Fibroblast of skin of left quadriceps (primary cell): ENCODE results near the gene PHLPP2.

Experiments used
- DNase-seq, 2 experiments: peaks; one replicate each; pipeline ENCODE4 v3.0.0-alpha.2; 2013; ENCODE audit warnings: low read depth in 2 of 2

Gene PHLPP2, protein sequence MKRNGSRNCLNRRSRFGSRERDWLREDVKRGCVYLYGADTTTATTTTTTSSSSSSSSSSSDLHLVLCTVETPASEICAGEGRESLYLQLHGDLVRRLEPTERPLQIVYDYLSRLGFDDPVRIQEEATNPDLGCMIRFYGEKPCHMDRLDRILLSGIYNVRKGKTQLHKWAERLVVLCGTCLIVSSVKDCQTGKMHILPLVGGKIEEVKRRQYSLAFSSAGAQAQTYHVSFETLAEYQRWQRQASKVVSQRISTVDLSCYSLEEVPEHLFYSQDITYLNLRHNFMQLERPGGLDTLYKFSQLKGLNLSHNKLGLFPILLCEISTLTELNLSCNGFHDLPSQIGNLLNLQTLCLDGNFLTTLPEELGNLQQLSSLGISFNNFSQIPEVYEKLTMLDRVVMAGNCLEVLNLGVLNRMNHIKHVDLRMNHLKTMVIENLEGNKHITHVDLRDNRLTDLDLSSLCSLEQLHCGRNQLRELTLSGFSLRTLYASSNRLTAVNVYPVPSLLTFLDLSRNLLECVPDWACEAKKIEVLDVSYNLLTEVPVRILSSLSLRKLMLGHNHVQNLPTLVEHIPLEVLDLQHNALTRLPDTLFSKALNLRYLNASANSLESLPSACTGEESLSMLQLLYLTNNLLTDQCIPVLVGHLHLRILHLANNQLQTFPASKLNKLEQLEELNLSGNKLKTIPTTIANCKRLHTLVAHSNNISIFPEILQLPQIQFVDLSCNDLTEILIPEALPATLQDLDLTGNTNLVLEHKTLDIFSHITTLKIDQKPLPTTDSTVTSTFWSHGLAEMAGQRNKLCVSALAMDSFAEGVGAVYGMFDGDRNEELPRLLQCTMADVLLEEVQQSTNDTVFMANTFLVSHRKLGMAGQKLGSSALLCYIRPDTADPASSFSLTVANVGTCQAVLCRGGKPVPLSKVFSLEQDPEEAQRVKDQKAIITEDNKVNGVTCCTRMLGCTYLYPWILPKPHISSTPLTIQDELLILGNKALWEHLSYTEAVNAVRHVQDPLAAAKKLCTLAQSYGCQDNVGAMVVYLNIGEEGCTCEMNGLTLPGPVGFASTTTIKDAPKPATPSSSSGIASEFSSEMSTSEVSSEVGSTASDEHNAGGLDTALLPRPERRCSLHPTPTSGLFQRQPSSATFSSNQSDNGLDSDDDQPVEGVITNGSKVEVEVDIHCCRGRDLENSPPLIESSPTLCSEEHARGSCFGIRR (N-terminal part only)

DNA sequence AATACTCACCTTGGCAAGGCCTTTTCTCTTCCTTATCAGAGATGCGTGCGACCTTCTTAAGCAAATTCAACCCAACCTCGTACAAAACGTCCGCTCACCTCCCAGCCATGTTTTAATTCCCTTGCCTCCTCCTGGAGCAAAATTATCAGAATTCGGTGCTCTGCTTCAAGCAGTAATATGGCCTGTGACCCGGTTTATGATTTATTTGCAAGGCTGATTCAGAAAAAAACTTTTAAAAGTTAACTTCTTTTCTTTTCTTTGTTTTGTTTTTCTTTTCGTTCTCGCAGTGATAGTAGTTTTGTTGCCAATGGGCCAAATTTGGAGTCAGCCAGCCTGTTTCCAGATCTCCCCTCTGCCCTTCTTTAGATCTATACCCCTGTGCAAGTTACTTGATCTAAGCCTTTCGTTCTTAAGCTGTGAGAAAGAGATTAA lies at the start of gene PHLPP2:
TSS of gene PHLPP2 (minus strand) at position 382 of the 432 bp plus-strand sequence. CDS start 9,906 bp downstream, outside the sequence.
- no peak for DNase-seq

DNA sequence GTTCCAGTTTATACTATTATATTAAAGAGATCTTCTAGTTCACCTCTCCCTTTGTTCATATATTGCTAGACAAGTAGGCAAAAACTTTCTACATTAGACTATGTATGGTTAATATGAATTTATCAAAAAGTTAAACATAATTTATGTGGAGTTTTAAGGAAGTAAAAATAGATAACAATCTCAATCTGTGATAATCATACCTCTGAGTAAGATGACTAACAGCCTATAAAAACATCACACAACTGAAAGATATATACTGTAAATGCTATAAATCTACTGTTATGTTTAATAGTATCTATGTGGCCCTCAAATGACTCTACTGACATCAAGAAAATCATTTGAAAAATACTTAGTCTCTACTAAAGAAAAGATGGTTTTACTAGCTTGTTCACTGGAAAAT lies 47.1 kb upstream of the PHLPP2 start:
- DNase-seq: no peak

DNA sequence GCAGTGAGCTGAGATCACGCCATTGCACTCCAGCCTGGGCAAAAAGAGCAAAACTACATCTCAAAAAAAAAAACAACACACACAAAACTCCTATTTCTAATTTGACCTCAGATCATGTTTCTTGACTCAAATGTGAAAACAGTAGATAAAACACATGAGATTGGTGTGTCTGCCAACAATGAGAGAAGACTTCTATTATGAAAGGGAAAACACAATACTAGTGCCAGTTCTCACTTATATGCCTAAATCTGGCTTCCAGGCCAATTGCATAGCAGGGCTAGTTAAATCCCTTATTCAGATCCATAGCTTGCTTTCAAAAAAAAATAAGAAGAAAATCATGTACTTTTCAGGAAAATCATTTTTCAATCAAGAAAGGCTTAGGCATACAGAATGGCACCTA lies 44.7 kb upstream of the PHLPP2 start:
- no peak for DNase-seq

DNA sequence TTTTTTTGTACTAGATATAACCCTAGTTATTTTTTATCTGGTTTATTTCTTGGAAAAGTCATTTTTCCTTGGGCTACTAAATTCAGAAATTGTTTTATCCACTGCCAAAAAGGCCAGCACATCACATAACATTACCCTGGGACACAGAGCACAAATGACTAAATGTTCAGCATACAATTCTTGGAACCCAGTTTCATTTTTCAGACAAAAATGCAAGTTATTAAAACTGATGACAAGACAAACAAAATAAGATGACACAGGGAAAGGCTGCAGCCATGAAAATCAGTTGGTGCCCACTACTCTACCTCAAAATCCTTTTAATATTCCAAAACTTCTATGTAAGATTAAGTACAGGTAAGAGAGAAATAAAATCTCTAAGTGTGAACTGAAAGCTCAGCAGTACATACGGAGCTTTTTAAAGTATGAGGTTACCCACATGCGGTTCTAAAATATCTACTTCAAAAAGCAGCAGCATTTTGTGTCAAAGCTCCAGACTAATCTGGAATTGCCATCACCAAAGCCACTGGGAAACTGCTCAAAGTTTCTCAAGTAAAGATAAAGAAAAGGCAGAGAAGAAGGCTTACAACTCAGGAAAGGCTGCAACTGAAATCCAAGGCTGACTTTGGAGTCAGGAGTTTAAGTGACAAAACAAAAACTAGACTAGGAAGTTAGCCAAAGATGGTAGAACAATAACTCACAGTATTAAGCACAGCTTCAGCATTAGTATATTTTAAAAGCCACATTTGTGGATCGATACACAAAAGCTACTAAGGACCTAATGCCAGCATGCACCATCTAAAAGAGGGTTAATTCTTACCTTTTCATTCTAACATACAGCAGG lies 42.8 kb upstream of the PHLPP2 start:
- no peak for DNase-seq

DNA sequence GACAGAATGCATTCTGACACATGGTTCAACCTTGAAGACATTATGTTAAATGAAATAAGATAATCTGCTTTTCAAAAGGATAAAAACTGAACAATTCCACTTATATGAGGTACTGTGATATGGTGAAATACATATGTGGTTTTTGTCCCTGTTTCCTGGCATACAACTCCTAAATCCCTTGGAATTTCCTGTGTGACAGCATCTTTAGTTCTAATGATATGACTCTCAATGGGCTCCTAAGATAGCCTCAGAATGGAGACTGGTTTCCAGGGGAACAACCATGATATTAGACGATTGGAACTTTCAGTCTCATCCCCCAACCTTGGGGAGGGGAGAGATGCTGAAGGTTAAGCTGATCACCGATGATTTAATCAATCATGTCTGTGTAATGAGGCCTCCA lies 37.7 kb upstream of the PHLPP2 start:
- peak; percentile 37 to 42 for DNase-seq

DNA sequence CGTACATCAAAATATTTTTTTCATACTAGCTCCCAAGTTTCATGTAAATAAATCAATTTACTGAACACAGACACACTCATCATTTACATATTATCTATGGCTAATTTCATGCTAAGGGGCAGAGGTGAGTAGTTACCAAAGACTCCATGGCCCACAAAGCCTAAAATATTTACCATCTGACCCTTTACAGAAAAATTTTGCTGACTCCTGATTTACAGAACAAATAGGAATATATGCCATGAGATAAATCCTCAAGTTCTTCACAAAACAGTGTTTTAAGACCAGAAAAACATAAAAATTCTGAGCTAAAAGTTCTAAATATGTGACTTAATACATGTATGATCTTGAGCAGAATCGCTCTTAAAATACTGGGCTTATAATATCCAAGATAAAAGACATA lies 36.6 kb upstream of the PHLPP2 start:
- no peak for DNase-seq

DNA sequence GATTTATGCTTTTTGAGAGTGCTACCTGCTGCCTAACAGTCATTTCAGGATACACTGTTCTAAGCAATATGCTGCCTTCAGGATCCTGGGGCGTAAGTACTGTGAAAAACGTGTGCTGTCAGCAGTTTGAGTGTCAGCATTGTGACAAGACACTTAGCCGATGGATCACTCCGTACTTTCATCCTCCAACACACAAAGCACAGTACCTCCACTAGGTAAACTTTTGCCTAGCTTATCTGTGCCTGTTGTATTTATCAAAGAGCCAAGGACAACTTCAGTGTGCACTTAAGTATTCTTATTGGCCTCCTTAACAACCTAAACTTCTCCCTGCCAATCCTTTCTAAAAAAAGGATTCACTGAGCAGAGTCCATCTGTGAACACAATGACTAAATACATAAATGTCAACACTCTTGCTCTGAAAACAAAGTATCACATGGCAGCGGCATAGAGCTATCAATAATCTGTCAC lies 33.8 kb upstream of the PHLPP2 start:
- DNase-seq: no peak

DNA sequence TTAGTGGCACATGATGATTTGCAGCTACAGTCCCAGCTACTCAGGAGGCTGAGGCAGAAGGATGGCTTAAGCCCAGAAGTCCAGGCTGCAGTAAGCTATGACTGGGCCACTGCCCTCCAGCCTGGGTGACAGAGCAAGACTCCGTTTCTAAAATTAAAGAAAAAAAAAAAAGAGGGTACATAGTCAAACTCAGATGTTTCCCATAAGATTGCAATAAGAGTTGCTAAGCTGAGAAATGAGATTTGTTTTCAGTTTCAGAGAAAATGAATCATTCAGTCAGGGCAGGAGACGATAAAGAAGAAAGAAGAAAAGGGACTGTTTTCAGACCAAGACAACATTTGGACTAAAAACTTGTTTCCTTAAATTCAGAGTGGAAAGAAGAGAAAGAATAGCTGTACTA lies 30.2 kb upstream of the PHLPP2 start:
- DNase-seq: no peak

DNA sequence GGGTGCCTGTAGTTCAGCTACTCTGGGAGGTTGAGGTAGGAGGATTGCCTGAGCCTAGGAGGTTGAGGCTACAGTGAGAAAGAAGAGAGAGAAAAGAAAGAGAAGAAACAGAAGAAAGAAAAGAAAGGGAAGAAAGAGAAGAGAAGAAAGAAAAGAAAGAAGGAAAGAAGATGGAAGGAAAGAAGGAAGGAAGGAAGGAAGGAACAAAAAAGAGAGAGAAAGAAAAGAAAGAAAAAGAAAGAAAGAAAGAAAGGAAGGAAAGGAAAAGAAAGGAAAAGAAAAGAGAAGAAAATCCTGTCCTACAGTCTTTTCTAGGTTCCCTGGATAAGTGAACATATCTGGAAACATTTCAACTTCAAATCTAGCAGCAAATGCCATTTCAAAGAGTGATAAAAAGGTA lies 29.6 kb upstream of the PHLPP2 start:
- DNase-seq: no peak

DNA sequence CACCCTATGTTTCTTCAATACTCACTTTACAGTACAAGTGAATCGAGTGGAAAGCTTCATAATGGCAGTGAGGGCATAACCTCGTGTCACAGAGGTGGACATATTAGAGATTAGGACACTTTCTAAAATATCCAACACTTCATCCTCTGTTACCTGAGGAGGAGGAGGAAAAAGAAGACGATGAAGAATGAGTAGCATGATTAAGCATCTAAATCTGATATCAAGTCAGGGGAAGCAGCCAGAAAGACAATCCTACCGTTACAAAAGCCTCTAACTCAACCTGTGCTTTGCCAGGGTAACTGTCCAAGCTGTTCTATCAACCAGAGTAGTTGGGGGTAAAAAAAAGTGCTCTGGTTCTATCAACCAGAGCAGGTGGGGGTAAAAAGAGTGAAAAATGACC lies 23.7 kb upstream of the PHLPP2 start:
- no peak for DNase-seq

DNA sequence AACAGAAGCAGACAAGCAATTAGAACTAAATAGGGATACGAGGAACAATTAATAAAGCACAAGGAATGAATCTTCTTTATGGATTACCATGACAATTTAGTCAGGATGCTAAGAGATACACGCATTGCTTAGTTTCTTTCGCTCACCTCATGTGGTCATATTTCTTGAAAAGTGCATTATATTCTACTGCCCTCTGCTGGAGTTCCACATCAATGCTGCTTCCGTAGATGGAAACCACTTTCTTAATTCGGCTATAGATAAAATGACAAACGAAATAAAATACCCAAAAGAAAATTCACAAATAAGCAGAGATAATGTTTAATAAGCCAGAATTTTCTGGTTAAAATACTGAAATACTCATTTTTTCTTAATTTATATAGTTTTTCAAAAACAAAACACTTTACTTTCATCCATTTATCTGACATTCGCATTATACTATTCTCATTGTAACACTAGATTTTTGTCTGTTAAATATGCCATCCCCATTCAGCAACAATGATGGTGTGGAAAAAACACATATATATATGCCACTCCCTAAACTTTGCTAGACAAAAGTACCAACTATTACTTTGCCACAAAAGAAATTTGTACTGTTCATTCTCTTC lies 22.0 kb upstream of the PHLPP2 start:
- DNase-seq: no peak

DNA sequence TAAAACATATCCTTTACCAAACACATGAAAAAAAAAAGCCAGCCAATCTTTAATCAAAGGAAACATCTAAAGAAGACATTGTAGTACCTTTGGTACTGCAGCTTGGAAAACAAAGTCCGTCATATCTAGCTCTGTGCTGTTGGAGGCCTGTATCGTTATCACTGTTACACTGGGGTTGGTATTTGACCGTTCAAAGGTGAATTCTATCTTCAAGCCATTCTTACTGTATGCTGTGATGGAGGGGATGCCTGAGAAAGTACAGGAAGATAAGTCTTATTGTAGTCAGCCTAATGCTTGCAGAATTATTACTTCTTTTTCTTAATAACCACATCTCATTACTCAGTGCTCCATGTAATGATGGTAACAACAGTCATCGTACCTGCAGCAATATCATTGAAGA lies 14.4 kb upstream of the PHLPP2 start:
- no peak for DNase-seq

DNA sequence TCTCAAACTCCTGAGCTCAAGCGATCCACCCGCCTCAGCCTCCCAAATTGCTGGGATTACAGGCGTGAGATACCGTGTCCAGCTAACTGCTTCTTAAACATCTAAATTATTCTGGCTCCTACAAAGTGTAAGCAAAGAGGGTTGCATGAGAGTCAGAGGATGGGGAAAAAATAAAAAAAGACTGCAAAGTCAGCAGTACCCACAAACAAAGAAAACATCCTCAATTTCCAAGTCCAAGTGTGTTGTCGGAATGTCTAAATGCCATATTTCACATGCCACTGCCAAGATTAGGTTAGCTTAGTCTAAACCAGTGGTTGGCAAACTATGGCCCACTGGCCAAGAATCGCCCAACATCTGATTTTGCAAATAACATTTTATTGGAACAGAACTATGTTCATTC lies 13.0 kb upstream of the PHLPP2 start:
- DNase-seq: no peak

DNA sequence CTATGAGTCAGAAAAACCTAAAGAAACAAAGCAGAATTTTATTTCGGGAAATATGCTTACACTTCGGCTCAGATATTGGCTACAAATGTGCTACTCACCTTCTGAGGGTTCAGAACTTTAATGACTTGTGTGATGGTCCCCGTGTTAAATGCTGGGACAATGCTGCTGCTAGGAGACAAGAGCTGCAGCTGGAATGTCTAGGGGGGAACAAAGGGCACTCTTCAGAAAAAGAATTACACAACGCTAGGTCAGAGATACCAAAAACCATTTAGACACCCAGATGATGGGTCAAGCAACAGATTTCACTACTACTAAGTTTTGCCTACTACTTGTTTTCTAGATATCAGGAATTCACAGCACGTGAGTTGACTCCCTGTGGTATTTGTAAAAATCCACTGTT lies 10.0 kb upstream of the PHLPP2 start:
- no peak for DNase-seq

DNA sequence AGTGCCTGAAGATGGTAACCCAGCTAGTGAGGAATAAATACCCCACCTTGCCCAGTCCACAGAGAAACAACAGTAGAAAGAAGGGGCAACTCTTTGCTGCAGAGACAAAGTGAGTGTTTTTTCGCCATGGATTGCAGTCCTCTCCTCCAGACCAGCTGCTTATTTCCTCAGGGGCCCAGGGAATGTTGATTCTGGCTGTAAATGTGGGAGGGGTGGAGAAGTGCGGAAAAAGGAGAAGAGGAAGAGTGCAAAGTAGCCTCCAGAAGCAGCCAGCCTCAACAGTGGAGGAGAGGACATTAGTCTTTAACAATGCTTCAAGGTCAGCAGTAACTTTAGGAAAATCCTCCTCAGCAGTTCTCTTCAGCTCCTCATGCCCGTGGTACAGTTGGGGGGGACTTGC lies 8.1 kb upstream of the PHLPP2 start:
- no peak for DNase-seq

DNA sequence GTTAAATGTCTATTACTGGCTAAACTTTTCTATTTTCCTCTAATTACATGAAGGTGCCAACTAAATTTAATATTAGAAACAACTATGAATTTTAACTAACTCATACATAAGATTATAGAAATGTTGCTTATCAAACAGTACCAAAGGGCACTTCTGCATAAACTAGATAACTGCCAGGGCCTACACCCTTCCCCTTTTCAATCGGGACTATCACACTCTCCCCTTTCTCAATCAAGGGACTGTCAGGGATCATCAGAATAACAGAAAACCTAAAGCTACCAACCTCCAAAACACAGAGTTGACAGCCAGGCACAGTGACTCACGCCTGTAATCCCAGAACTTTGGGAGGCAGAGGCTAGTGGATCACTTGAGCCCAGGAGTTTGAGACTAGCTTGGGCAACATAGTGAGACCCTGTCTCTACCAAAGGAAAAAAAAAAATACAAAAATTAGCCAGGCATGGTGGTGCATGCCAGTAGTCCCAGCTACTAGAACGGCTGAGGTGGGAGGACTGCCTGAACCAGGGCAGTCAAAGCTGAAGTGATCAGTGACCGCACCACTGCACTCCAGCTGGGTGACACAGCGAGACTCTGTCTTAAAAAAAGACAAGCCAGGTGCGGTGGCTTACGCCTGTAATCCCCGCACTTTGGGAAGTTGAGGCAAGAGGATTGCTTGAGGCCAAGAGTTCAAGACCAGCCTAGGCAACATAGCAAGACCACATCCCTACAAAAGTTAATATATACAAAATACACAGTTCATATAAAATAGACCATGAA lies 3.2 kb upstream of the PHLPP2 start:
- no peak for DNase-seq

DNA sequence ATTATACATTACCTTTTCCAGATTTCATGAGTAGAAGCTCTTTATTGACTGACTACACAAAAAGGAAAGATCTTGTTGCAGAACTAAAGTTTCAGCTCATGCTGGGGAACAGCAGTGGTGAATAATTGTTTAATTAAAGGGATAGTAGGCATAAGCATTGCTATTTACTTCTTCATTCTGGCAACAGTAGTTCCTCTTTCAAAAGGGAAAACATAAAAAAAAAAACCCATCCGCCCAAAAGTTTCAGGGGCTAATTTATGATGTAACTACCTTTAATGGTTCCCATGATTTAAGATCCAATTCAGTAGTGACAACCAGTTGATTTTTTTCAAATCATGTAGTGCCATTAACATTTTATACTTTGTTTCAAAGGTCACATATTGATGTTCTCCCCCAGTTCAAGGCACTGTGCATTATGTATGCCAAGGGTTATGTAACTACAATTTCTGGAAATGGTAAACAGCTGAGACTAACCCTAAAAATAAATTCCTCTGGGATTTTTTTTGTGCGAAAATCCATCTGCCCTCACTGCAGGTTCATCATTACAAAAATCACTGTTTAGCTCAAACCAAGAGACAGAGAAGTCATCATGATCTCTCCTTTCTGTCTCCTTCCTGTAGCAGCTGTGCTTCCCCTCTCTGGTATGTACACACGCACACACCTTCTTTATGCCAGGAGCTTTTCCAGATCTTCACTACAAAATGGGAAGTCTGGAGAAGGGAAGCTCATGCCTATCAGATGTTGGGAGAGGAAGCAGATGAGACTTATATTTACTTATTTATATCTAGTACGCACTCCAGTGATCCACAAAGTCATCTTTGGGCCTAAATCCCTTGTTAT lies 2.2 kb upstream of the PHLPP2 start:
- no peak for DNase-seq

DNA sequence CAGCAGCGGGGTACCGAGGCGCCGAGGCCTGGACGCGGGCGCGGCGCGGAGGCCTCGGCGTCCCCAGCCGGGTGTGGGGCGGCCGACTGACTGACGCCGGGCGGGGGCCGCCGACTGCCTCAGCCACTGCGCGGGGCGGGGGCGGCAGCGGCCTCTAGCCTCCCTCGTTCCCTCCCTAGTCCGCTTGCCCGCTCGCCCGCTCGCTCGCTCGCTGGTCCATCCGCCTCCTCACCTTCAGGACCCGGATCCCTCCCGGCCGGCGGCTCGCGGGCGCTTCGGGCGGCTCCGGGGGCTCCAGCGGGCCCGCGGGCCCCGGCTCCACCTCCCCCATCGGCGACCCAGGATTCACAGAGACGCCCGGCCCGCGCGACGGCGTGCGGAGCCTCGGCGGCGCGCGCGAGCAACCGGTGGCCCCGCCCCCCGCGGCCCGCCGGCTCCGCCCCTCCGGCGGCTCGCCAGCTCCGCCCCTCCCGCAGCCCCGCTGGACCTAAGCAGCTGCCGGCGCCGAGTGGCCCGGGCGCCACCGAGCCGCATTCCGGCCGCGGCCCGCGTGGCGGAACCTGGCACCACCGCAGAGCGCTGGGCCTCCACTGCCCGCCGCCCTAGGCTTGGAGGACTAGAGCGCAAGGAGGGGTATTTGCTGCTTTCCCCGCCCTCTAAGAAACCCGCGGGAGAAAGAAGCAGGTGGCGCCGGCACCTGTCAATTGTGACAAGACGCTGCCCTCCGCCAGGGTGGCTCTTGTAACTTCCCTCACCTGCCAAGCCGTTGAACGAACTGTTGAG lies 773 bp downstream of the PHLPP2 start:
- DNase-seq: peak in 1 of 2 experiments; percentile 26
